ENCODE results near the gene CREB3L2. TPM values are rescaled to one million over a fixed set of nuclear protein-coding genes. Genes with fewer than 3 reads are reported as not detected.

CREB3L2 gene
- total and polyA plus RNA-seq, 9 donors, result 21.2 to 110 (median 80.8) TPM

- H3K36me3 ChIP-seq, result no peaks in the 10 kb centered on the region
- no peaks in the 10 kb centered on the region for H3K9me3 ChIP-seq
- TF ChIP-seq CTCF (IDR thresholded peaks at IDR 0.05), result peak; percentile 81 to 90 (median 88)
- TF ChIP-seq EP300 (IDR thresholded peaks at IDR 0.05), result no peak
- DNase-seq, result peak; percentile 49 to 73 (median 54)
- 24 to 25% (median 24%) methylated on average over 9 of the region's 9 CpGs for WGBS, 3 donors
- intact Hi-C loops (cut with DNase I), result loop anchor here in 3 of 4 donors (2.0 to 5.0 kb wide), 4 partner anchors 103 to 839 kb away; no protein-coding TSS in a partner anchor
- H3K27ac ChIP-seq, result peak overlapping the region in 1 of 2 donors; percentile 22
- H3K4me1 ChIP-seq (ENCODE audit: insufficient read depth), result no peaks in the 10 kb centered on the region
- H3K27me3 ChIP-seq, result no peaks in the 10 kb centered on the region
- no peak overlapping the region for H3K4me3 ChIP-seq
These were observed 98.3 kb downstream of the CREB3L2 start for GRCh38 chr7:137903382-137904169.

GRCh38 chr7:137900137-137900536 is 101.7 kb downstream of the CREB3L2 start:
- no peaks in the 10 kb centered on the region for H3K27me3 ChIP-seq
- H3K4me1 ChIP-seq (ENCODE audit: insufficient read depth), result no peaks in the 10 kb centered on the region
- DNase-seq, result no peak
- H3K9me3 ChIP-seq, result no peaks in the 10 kb centered on the region
- no peak for TF ChIP-seq POLR2A (IDR thresholded peaks at IDR 0.05)
- no peak for TF ChIP-seq CTCF (IDR thresholded peaks at IDR 0.05)
- no peak for TF ChIP-seq EP300 (IDR thresholded peaks at IDR 0.05)
- no peaks in the 10 kb centered on the region for H3K36me3 ChIP-seq
- WGBS, 3 donors, result 62 to 73% (median 66%) methylated on average over 4 of the region's 4 CpGs
- intact Hi-C loops (cut with DNase I), result loop anchor here in 2 of 4 donors (5.0 kb wide), 2 partner anchors 238 to 842 kb away; no protein-coding TSS in a partner anchor
- no peak overlapping the region for H3K4me3 ChIP-seq
- no peak overlapping the region for H3K27ac ChIP-seq

- peak; percentile 62 to 84 (median 81) for DNase-seq
- intact Hi-C loops (cut with DNase I), result loop anchor here in 3 of 4 donors (5.0 to 10.0 kb wide), 3 partner anchors 234 to 244 kb away; no protein-coding TSS in a partner anchor
- Histone ChIP-seq H3K9me3 (no peaks in the 10 kb centered on the region), H3K36me3 (no peaks in the 10 kb centered on the region), H3K27ac (no peak overlapping the region), H3K27me3 (no peaks in the 10 kb centered on the region), H3K4me1 (ENCODE audit: insufficient read depth) (no peaks in the 10 kb centered on the region), H3K4me3 (no peak overlapping the region)
- no peak for TF ChIP-seq POLR2A (IDR thresholded peaks at IDR 0.05)
- no peak for TF ChIP-seq EP300 (IDR thresholded peaks at IDR 0.05)
- peak; percentile 74 to 77 (median 77) for TF ChIP-seq CTCF (IDR thresholded peaks at IDR 0.05)
- WGBS, 3 donors, result 14 to 19% (median 14%) methylated on average over 13 to 14 of the region's 14 CpGs
These were observed 102.8 kb downstream of the CREB3L2 start for GRCh38 chr7:137898839-137899721.

Data from ovary (tissue), 9 donors.